Psoas muscle (tissue), 8 donors: ENCODE data around the gene PUM1. TPM values are rescaled to one million over a fixed set of nuclear protein-coding genes. Genes with fewer than 3 reads are reported as not detected.

Experiments used
- ATAC-seq, 4 donors: fragments of 200-7000 bp; cut with Tn5 transposase; one replicate each; pipeline ENCODE4 v1.9.1; 2020; ENCODE audit warnings: moderate library complexity in 3 of 4, mild to moderate bottlenecking in 2 of 4
- DNase-seq, 2 donors: peaks; one replicate each; pipeline ENCODE4 v3.0.0-alpha.2; 2020
- H3K27ac ChIP-seq: fragments of 200-600 bp; one replicate; pipeline ENCODE4 v1.8.0; 2022
- H3K27me3 ChIP-seq, 3 donors: fragments of 200-600 bp in 1 of 3; one replicate each; pipeline versions ENCODE4 v1.6.1 to v1.8.0; 2013 to 2022; ENCODE audit warnings: low read length in 2 of 3, mild to moderate bottlenecking in 2 of 3, moderate library complexity in 1 of 3; ENCODE audit not compliant: insufficient read depth in 3 of 3
- H3K36me3 ChIP-seq, 2 donors: fragments of 200-600 bp in 1 of 2; one replicate each; pipeline versions ENCODE4 v1.6.1 to v1.8.0; 2013 to 2022; ENCODE audit warnings: low read depth in 1 of 2, mild to moderate bottlenecking in 1 of 2, moderate library complexity in 1 of 2; ENCODE audit not compliant: insufficient read depth in 1 of 2
- H3K4me1 ChIP-seq: fragments of 200-600 bp; one replicate; pipeline ENCODE4 v1.8.0; 2022
- H3K4me3 ChIP-seq: fragments of 200-600 bp; one replicate; pipeline ENCODE4 v1.8.0; 2022; ENCODE audit warnings: mild to moderate bottlenecking
- H3K9me3 ChIP-seq: fragments of 200-600 bp; one replicate; pipeline ENCODE4 v1.8.0; 2022
- WGBS, 3 donors: extraction: QIAGEN DNeasy Blood & Tissue Kit; methylation state at CpG; one replicate each; pipeline versions ENCODE4 v1.1.6 to v1.1.7; 2013; 5-methylcytosine and 5-hydroxymethylcytosine counted together
- intact Hi-C, 2 donors: fragments of 100-400 bp; cut with DNase I; formaldehyde crosslinking; loops; one replicate each; pipeline versions ENCODE4 v1.11.0 to v1.14.2; 2022
- polyA plus RNA-seq, 3 donors: library from polyadenylated mRNA; stranded (reverse); fragments of 200-250 nt; gene quantifications; one replicate each; pipeline ENCODE4 v1.2.3, GENCODE V29; 2013
- total RNA-seq, 4 donors: library from RNA; stranded (reverse); fragmentation: NEBNext Ultra II Directional in 2 of 4; extraction: Animal tissue kit (Norgen Biotek cat#: 25700) in 2 of 4; gene quantifications; one replicate each; pipeline versions ENCODE4 v1.2.1 to v1.2.4, GENCODE V29; 2021 to 2023
- TF ChIP-seq, protein P1 (sequence below): fragments of 200-600 bp; IDR thresholded peaks from one replicate; pipeline ENCODE4 v1.8.0; 2022; ENCODE audit warnings: antibody characterized with exemption
- donor health status: healthy with polysubstance abuse.
- donor health status: DM: no; HTN: no; CAD: no; lungs with moderate emphysema.
- donor health status: Bipolar disorder and iron deficiency.
- donor health status: healthy.
- donor health status: DM: yes; HTN: yes; CAD: no.
- donor health status: DM: no; HTN: no; CAD: no.
- donor health status: DM: no; HTN: no; CAD: no.
- donor health status: DM: yes; HTN: yes; CAD: no.

The PUM1 gene
- total and polyA plus RNA-seq, 7 donors: 16.8 to 93.4 (median 80.0) TPM

DNA sequence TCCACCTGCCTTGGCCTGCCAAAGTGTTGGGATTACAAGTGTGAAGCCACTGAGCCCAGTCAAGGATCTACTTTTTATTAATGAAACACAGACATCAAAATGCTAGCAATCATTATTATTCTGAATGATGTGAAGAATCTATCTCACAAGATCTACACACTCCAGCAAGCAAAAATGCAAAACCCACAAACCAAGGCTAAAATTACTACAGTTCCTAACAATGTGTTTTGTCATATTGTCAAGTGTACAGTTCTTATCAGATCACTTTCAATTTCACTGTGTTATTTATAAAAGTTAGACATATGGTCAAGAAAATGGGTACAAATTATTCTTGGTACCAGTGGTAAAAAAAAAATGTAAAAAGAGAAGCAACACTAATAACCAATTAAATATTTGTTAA lies 95.6 kb downstream of the PUM1 start:
- Histone ChIP-seq H3K9me3 (no peaks in the 10 kb centered on the region), H3K27ac (no peak overlapping the region), H3K27me3 (no peaks in the 10 kb centered on the region), H3K4me3 (no peak overlapping the region), H3K36me3 (peaks cover 6 to 77% of the 10 kb centered on the region in 2 donors), H3K4me1 (peaks cover 33% of the 10 kb centered on the region)
- TF ChIP-seq, protein P1, sequence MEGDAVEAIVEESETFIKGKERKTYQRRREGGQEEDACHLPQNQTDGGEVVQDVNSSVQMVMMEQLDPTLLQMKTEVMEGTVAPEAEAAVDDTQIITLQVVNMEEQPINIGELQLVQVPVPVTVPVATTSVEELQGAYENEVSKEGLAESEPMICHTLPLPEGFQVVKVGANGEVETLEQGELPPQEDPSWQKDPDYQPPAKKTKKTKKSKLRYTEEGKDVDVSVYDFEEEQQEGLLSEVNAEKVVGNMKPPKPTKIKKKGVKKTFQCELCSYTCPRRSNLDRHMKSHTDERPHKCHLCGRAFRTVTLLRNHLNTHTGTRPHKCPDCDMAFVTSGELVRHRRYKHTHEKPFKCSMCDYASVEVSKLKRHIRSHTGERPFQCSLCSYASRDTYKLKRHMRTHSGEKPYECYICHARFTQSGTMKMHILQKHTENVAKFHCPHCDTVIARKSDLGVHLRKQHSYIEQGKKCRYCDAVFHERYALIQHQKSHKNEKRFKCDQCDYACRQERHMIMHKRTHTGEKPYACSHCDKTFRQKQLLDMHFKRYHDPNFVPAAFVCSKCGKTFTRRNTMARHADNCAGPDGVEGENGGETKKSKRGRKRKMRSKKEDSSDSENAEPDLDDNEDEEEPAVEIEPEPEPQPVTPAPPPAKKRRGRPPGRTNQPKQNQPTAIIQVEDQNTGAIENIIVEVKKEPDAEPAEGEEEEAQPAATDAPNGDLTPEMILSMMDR: no peak
- DNase-seq: no peak
- intact Hi-C loops: no loop called here
- ATAC-seq: no peak

DNA sequence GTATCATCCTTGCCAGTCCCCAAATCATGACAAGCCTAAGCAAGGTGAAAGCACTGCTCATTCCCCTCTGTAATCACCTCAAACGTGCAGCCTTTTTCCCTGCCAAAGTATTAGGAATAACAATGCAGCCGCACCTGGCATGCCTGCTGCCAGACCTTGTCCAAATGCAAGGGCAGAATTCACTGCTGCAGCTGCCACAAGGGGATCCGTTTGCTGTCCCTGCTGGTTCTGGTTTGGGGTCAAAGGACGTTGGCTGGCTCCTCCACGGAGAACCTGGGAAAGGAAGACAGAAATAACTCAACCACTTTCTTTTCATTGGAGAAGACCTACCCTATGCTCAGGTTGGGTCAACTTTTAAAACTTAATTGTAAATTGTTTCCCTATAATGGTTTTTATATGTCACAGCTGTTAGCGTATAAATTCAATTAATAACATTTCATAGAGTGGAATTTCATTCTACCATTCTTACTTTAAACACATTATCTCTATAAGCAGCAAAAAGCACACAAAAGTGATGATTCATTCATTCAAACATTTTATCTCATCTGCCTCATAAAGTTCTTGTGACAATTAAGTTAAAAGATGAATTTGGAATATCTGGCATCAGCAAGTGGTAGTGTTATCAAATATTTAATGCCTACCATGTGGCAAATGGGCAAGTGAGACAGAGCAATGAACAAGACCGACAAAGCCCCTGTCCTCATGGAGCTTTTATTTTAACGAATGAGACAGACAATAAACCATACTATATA lies 97.1 kb downstream of the PUM1 start:
- Histone ChIP-seq H3K4me1 (peaks cover 28% of the 10 kb centered on the region), H3K36me3 (peaks cover 10 to 78% of the 10 kb centered on the region in 2 donors), H3K4me3 (no peak overlapping the region), H3K9me3 (no peaks in the 10 kb centered on the region), H3K27ac (no peak overlapping the region), H3K27me3 (no peaks in the 10 kb centered on the region)
- TF ChIP-seq, protein P1: no peak
- peak in 2 of 4 donors; percentile 8 to 14 for ATAC-seq
- intact Hi-C loops: no loop called here
- no peak for DNase-seq
- 52 to 57% (median 57%) methylated on average over 8 of the region's 8 CpGs for WGBS, 3 donors

DNA sequence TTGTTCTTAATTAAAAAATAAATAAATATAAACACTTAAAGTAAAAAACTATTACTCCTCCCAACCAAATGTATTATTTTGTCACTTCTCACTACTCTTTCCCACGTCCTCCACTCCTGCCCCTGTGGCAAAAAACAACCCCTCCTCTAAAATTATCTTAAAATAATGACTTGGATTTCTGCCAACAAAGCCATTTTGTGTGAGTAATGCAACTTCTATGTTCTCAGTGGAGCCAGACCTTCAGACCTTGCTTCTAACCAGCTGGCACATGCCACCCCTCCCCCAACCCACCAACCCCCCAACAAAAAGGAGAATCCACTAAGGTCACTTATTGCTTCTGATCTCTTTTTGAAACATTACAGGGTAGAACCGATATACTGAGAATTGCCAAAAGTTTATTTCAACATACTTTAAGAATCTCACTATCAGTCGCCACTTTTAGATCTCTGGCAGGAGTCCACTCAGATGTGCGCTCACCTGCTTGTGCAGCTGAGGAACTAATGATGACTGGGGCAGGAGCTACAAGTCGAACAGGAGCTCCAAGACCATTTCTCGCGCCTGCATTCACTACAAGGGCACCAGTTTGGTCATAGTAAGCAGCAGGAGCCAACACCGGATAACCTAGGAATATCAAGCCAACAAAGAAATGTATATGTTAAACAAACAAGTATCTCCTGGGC lies 98.7 kb downstream of the PUM1 start:
- peak overlapping the region; percentile 27 for H3K27ac ChIP-seq
- no peaks in the 10 kb centered on the region for H3K27me3 ChIP-seq
- H3K4me1 ChIP-seq: peaks cover 31% of the 10 kb centered on the region
- no peak overlapping the region for H3K4me3 ChIP-seq
- intact Hi-C loops: no loop called here
- 68 to 75% (median 72%) methylated on average over 8 of the region's 8 CpGs for WGBS, 3 donors
- TF ChIP-seq, protein P1: no peak
- H3K36me3 ChIP-seq: peaks cover 15 to 88% of the 10 kb centered on the region in 2 donors
- ATAC-seq: peak; percentile 44 to 70 (median 67)
- DNase-seq: no peak
- no peaks in the 10 kb centered on the region for H3K9me3 ChIP-seq

DNA sequence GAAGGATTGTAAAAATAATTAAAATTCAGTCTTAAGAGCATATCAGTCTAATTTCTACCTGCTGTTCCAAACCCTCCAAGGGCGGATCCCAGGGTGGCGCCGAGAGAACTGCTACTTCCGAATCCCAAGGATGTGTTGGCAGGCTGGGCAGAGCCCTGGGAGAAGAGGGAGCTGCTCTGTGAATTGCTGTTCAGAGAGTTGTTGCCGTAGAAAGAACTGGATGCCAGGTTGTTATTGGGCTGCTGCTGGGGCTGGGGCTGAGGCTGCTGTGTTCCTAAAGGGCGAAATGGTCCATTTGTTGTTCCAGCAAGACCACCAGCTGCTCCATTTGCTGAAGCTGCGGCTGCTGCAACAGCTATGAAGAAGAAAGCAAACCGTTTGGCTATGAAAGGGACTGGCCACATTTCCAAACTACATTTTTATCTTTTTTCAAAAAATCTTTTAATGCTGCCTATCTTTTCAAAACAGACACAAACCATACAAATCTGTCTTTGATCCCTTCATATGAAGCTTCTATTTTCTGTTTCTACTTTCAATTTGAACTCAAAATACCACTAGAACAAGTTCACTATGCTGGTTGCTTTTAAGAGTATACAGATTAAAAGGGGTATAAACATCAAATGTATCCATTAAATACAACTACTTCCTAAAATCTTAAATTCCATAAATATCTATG lies 99.5 kb downstream of the PUM1 start:
- H3K36me3 ChIP-seq: peaks cover 17 to 88% of the 10 kb centered on the region in 2 donors
- ATAC-seq: no peak
- intact Hi-C loops: no loop called here

More for the DNA sequence above, 99.5 kb downstream of the PUM1 start:
- WGBS, 3 donors: 72 to 79% (median 73%) methylated on average over 8 of the region's 8 CpGs
- DNase-seq: no peak
- TF ChIP-seq, protein P1: no peak
- Histone ChIP-seq H3K9me3 (no peaks in the 10 kb centered on the region), H3K4me3 (no peak overlapping the region), H3K4me1 (peaks cover 29% of the 10 kb centered on the region), H3K27ac (no peak overlapping the region), H3K27me3 (no peaks in the 10 kb centered on the region)
